ENCODE data around the gene OBP2A.

OBP2A gene

DNA sequence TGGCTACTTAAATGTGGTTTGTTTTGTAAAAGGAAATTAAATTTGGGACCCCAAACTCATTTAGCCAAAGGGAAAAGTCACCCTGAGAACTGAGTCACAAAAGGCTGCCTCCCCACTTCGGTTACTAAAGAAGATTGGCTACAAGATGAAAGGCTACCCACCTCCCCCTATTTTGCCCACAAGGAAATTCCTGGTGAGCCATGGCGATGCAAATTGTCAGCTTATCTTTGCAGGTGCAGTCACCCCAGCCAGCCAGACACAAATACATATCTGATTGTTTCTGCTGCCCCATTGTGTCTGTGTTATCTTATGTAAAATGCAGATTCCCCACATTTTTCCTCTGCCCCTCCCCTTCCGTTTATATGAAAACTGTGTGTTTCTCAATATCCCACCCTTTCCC is 24.5 kb downstream of the OBP2A start:
- H3K27ac Mint-ChIP-seq = no peak overlapping the region
- no peaks in the 10 kb centered on the region for H3K9me3 Mint-ChIP-seq (ENCODE audit: low read depth)
- no peaks in the 10 kb centered on the region for H3K36me3 Mint-ChIP-seq
- no peak overlapping the region for H3K4me3 Mint-ChIP-seq
- H3K27me3 Mint-ChIP-seq = peaks cover 11% of the 10 kb centered on the region
- no peaks in the 10 kb centered on the region for H3K4me1 Mint-ChIP-seq (ENCODE audit: low read depth)

DNA sequence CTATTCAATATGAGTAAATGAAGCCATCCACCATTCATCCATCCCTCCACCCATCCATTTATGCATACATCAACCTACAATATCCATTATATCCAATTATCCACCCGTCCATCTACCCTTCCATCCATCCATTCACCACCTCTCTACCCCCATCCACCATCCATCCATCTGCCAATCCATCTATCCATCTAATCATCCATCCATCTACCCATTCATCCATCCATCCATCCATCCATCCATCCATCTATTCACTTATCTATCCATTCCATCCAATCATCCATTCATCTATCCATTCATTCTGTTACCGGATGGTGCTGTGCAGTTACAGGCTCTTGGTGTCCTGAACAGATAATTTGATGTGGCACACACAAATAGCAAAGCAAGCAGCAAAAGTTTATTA is 26.3 kb downstream of the OBP2A start:
- Mint-ChIP-seq H3K9me3 (ENCODE audit: low read depth) (no peaks in the 10 kb centered on the region), H3K36me3 (no peaks in the 10 kb centered on the region), H3K27me3 (peaks cover 2% of the 10 kb centered on the region), H3K4me1 (ENCODE audit: low read depth) (no peaks in the 10 kb centered on the region), H3K4me3 (no peak overlapping the region), H3K27ac (no peak overlapping the region)

DNA sequence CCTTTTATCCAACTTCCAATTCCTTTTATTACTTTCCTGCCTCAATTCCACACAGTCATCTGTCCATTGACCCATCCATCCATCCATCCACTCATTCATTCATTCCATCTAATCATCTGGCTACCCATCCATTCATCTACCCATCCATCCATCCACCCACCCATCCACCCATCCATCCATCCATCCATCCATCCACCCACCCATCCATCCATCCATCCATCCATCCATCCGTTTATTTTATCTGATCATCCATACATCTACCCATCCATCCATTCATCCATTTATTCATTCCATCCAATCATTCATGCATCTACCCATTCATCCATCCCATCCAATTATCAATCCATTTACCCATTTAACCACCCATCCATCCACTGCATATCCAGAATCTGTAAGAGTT is 27.2 kb downstream of the OBP2A start:
- no peak overlapping the region for H3K27ac Mint-ChIP-seq
- no peaks in the 10 kb centered on the region for H3K4me1 Mint-ChIP-seq (ENCODE audit: low read depth)
- no peaks in the 10 kb centered on the region for H3K36me3 Mint-ChIP-seq
- no peak overlapping the region for H3K4me3 Mint-ChIP-seq
- no peaks in the 10 kb centered on the region for H3K9me3 Mint-ChIP-seq (ENCODE audit: low read depth)
- peaks cover 2% of the 10 kb centered on the region for H3K27me3 Mint-ChIP-seq

DNA sequence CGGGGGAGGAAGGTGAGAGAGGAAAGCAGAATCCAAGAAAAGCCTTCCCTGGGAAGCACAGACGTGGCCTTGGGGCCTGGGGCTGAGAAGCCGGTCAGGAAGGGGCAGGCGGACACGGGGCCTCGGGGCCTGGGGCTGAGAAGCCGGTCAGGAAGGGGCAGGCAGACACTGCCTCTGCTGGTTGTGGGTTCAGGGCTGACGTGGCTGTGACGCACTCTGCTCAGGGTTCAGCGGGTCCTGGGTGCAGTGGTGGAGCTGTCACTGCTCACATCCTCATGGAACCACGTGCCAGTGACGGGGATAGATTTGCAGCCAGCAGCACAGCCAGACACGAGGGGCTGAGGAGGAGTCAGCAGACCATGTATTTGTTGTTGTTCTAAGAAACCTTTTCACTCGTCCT is 28.4 kb downstream of the OBP2A start:
- Mint-ChIP-seq H3K4me3 (no peak overlapping the region), H3K9me3 (ENCODE audit: low read depth) (no peaks in the 10 kb centered on the region), H3K36me3 (no peaks in the 10 kb centered on the region), H3K4me1 (ENCODE audit: low read depth) (no peaks in the 10 kb centered on the region), H3K27ac (no peak overlapping the region), H3K27me3 (no peaks in the 10 kb centered on the region)

DNA sequence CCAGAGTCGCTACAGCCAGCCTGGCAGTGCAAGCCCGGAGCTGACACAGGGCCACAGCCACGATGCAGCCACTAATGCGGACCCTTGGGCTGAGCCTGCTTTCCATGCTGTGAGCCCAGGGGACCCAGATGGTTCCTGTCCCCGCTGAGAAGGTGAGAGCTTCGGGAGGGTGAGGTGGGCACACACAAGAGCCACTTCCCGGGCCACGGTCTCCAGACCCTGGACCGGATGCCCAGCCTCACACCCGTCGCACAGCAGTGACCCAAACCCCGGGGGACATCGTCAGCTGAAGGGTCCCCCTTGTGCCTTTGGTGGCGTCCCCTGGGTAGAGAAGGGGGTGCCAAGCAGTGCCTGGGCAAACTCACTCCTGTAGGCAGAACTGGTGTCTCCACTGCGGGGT is 29.0 kb downstream of the OBP2A start:
- no peaks in the 10 kb centered on the region for H3K27me3 Mint-ChIP-seq
- no peak overlapping the region for H3K4me3 Mint-ChIP-seq
- H3K27ac Mint-ChIP-seq = no peak overlapping the region
- H3K36me3 Mint-ChIP-seq = no peaks in the 10 kb centered on the region
- no peaks in the 10 kb centered on the region for H3K4me1 Mint-ChIP-seq (ENCODE audit: low read depth)
- no peaks in the 10 kb centered on the region for H3K9me3 Mint-ChIP-seq (ENCODE audit: low read depth)

DNA sequence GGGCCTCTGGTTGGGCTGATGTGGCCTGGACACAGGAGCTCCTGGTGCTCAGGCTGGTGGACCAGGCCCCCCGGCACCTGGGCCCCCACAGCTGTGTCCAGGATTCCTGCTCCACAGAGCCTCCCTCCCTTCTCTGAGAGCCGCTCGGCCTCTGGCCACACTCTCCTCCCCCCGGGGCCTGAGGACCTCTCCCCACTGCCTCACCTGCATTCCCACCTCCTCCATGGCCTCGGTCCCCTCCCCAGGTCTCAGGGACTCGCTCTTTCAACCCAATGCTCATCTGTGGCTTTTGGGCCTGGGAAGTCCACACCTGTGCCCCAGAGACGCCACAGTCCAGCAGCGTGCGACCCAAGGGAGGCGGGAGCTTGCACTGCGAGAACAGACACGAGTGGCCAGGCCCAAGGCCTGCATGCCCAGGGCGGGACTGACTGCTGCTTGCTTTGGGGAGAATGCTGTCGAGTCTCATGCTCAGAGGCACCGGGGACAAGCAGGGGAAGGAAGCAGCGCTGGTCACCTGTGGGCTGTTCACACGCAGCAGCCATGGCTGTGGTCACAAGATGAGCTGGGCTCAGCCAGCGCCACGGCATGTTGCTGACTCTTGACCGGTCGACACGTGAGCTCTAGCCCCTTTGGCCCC is 30.2 kb downstream of the OBP2A start:
- no peak overlapping the region for H3K4me3 Mint-ChIP-seq
- H3K4me1 Mint-ChIP-seq (ENCODE audit: low read depth) = no peaks in the 10 kb centered on the region
- H3K27me3 Mint-ChIP-seq = no peaks in the 10 kb centered on the region
- H3K36me3 Mint-ChIP-seq = no peaks in the 10 kb centered on the region
- no peaks in the 10 kb centered on the region for H3K9me3 Mint-ChIP-seq (ENCODE audit: low read depth)
- no peak overlapping the region for H3K27ac Mint-ChIP-seq

DNA sequence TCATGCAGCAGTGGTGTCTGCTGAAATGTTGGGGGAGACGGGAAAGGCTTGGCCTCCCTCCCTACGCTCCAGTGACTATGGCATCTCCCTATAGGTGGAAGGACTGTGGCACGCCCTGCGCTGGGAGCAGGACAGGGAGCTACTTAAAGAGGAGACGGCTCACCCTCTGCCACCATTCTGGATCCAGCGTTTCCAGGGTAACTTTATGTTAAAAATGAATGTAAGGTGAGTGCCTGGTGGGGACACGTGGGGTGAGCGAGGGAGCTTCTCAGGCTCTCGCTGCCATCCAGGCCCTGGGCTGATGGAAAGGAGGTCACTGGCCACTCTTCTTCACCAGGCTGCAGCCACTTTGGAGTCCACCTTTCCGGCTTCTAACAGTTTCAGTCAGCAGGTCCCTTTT is 31.3 kb downstream of the OBP2A start:
- H3K27ac Mint-ChIP-seq = no peak overlapping the region
- no peaks in the 10 kb centered on the region for H3K36me3 Mint-ChIP-seq
- no peaks in the 10 kb centered on the region for H3K4me1 Mint-ChIP-seq (ENCODE audit: low read depth)
- H3K4me3 Mint-ChIP-seq = no peak overlapping the region
- H3K27me3 Mint-ChIP-seq = peaks cover 3% of the 10 kb centered on the region
- H3K9me3 Mint-ChIP-seq (ENCODE audit: low read depth) = no peaks in the 10 kb centered on the region

DNA sequence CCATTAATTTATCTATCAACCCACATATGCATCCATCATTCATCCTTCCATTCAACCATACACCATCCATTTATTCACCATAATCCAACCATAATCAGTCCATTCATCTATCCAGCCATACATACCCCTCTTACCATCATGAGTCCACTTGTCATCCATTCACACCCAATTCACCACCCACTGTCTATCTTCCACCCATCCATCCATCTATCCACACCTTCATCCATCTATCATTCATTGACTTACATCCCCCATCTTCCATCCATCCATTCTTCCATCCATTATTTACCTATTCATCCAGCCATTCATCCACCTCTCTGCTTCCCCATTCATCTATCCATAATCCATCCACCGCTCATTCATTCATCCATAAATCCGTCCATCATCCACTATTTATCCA is 33.4 kb downstream of the OBP2A start:
- H3K27me3 Mint-ChIP-seq = peaks cover 3% of the 10 kb centered on the region
- H3K27ac Mint-ChIP-seq = no peak overlapping the region
- H3K4me3 Mint-ChIP-seq = no peak overlapping the region
- no peaks in the 10 kb centered on the region for H3K4me1 Mint-ChIP-seq (ENCODE audit: low read depth)
- H3K9me3 Mint-ChIP-seq (ENCODE audit: low read depth) = no peaks in the 10 kb centered on the region
- no peaks in the 10 kb centered on the region for H3K36me3 Mint-ChIP-seq

DNA sequence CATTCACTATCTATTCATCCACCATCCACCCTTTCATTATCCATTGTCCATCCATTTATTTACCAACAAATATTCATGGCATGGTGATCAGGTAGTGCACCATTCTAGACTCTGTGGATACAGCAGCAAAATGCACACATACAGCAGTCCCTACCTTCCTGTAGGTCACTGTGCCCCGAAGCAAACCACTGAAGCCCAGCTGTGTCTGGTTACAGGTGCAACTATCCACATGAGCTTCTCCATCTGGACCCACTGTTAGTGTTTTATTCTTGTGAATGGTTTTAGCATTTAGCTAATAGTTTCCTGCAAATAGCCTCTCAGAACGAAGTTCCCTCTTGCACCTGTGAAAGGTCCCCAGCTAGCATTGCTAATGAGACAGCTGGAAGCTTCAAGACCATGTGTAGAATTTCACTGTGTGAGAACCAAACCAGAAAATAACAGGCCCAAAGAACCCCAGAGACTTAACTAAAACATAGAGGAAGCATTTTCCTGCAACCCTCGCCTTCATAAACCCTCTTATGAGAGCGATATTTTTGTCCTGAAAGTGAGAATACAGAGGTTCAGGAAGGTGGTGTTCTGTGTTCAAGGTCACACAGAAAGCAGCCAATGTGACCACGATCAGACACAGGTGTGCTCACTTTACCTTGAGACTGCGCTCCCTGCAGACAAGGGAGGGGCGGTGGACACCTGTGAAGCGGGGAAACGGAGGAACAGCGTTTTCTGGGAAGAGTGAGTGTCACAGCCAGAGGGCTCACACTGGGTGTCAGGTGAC is 34.1 kb downstream of the OBP2A start:
- Mint-ChIP-seq H3K27ac (no peak overlapping the region), H3K27me3 (peaks cover 3% of the 10 kb centered on the region), H3K4me1 (ENCODE audit: low read depth) (no peaks in the 10 kb centered on the region), H3K36me3 (no peaks in the 10 kb centered on the region), H3K9me3 (ENCODE audit: low read depth) (no peaks in the 10 kb centered on the region), H3K4me3 (no peak overlapping the region)

DNA sequence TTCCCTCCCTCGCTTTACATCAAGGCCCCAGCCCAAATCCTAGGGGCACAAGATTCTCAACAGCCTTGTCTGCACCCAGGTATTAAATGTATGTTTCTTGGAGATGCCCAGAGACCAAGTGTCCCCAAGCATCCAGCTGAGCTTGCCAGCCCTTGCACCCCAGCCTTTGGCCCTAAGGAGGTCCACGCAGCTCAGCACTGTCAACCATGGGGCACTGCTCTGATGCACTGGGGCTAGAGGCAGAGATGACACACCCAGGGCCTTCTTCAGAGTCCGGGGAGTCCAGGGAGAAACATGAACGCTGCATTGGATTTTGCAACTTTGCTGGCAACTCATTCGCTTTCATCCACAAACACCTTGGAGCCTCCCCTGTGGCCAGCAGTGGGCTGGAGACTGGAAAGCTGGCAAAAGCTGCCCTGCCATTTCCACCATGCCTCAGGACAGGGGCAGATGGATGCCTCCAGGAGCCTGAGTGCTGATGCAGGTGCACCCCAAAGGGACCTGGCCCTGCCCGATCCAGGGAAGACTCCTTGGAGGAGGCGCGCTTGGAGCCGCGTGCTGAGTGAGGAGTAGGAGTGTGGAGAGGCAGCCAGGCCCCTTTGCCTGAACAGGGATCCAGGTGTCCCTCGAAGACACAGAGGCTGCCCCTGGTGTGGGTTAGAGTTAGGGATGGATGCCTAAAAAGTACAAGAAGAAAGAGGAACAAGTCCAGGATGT is 34.9 kb downstream of the OBP2A start:
- Mint-ChIP-seq H3K27me3 (peaks cover 3% of the 10 kb centered on the region), H3K9me3 (ENCODE audit: low read depth) (no peaks in the 10 kb centered on the region), H3K4me3 (no peak overlapping the region), H3K27ac (no peak overlapping the region), H3K4me1 (ENCODE audit: low read depth) (no peaks in the 10 kb centered on the region), H3K36me3 (no peaks in the 10 kb centered on the region)

DNA sequence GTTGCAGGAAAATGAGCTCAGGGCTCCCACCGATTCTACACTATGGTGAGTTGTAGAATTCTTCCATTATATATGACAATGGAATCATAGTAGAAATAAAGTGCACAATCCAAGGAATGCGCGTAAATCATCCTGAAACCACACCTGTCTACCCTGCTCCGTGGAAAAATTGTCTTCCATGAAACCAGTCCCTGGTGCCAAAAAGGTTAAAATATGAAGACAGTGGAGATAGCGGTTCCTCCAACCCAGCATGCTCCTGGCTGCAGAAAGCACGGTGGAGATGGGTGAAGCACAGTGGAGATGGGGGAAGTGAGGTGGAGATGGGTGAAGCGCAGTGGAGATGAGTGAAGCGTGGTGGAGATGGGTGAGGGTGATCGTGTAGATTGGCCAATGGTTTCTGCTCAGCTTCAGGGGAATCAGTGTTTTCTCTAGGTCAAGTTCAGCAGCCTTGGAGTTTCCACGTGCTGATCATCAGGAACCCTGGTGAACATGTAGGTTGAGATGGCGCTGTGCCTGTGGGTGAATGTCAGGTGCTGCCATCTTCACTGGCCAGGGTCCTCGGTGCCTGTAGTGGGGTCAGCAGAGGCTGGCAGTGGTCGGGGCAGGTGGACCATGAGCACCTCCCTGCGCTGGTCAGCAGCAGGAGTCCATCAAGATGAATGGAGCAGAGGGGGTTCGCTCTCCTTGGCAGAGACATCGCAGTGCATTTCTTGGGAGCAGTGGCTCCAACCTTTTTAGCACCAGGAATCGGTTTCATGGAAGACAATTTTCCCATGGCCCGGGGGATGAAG is 35.9 kb downstream of the OBP2A start:
- H3K27me3 Mint-ChIP-seq = peaks cover 3% of the 10 kb centered on the region
- H3K27ac Mint-ChIP-seq = no peak overlapping the region
- no peaks in the 10 kb centered on the region for H3K4me1 Mint-ChIP-seq (ENCODE audit: low read depth)
- H3K9me3 Mint-ChIP-seq (ENCODE audit: low read depth) = no peaks in the 10 kb centered on the region
- H3K36me3 Mint-ChIP-seq = no peaks in the 10 kb centered on the region
- H3K4me3 Mint-ChIP-seq = no peak overlapping the region

DNA sequence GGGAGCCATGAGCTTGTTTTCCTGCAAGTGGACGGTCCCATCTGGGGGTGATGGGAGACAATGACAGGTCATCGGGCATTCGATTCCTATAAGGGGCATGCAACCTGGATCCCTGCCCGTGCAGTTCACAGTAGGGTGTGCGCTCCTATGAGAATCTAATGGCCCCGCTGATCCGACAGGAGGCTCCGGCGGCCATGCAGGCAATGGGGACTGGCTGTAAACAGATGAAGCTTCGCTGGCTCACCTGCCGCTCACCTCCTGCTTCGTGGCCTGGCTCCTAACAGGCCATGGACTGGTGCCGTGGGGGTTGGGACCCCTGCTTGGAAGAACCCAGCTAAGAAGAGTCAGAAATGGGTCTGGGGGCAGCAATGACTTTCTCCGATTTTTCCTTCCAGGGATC is 36.6 kb downstream of the OBP2A start:
- Mint-ChIP-seq H3K27ac (no peak overlapping the region), H3K4me3 (no peak overlapping the region), H3K36me3 (no peaks in the 10 kb centered on the region), H3K27me3 (peaks cover 3% of the 10 kb centered on the region), H3K9me3 (ENCODE audit: low read depth) (no peaks in the 10 kb centered on the region), H3K4me1 (ENCODE audit: low read depth) (no peaks in the 10 kb centered on the region)

DNA sequence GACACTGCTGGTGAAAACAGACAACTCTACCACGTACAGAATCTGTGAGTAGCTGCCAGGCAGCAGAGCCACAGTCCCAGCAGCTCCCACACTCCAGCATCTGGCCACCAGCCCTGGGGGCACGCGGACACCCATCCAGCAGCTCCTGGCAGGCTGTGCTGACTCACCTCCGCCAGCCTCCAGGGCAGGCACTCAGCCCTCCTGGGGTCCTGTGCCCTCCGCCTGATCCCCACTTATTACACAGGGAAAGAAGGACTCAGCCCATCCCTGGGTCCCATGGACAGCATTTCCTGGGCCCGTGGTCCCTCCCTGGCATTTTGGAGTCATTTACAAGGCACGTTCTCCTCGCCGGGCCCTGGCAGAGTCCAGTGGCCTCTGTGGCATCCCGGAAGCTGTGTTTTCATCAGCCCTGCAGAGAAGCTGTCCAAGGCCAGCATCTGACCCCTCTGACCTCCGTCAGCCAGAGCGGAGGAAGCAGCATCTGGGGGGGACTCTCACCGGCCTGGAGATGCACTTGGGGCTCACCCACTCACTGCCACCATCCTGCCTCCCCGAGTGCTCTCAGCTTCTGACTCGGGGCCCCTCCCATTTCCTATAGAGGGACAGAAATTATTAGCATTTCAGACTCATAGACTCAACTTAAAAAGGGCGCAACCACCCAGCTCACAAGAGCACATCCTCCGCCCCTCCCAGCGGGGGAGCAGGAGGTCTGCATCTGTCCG is 37.2 kb downstream of the OBP2A start:
- H3K9me3 Mint-ChIP-seq (ENCODE audit: low read depth) = no peaks in the 10 kb centered on the region
- H3K36me3 Mint-ChIP-seq = no peaks in the 10 kb centered on the region
- H3K27me3 Mint-ChIP-seq = peaks cover 3% of the 10 kb centered on the region
- no peaks in the 10 kb centered on the region for H3K4me1 Mint-ChIP-seq (ENCODE audit: low read depth)
- no peak overlapping the region for H3K4me3 Mint-ChIP-seq
- no peak overlapping the region for H3K27ac Mint-ChIP-seq

DNA sequence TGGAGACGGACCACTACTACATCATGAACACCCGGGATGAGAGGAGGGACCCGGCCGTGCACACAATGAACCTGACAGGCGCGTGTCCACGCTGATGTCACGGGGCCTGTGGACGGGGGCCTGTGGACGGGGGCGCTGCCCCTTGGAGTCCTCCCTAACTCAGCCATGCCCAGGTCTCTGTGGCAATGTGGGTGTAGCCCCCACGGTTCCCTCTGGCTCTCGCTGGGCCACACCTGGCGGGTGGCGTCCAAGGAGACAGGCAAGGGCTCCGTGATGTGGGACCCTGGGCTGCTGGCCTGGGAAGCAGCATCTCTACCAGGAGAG is 37.7 kb downstream of the OBP2A start:
- H3K4me3 Mint-ChIP-seq = no peak overlapping the region
- peaks cover 3% of the 10 kb centered on the region for H3K27me3 Mint-ChIP-seq
- H3K27ac Mint-ChIP-seq = no peak overlapping the region
- no peaks in the 10 kb centered on the region for H3K4me1 Mint-ChIP-seq (ENCODE audit: low read depth)
- H3K36me3 Mint-ChIP-seq = no peaks in the 10 kb centered on the region
- no peaks in the 10 kb centered on the region for H3K9me3 Mint-ChIP-seq (ENCODE audit: low read depth)
